Endodermal cell (in vitro differentiated cells): ENCODE results near the gene PHOSPHO1. TPM values are rescaled to one million over a fixed set of nuclear protein-coding genes. Genes with fewer than 3 reads are reported as not detected.

Experiments used
- DNase-seq: peaks from one replicate; pipeline ENCODE4 v3.0.0-alpha.2; 2017
- H3K27ac ChIP-seq: 2 replicates; pipeline ENCODE4 v1.5.1; 2013; ENCODE audit warnings: mild to moderate bottlenecking, low read depth, low read length, moderate library complexity
- H3K27me3 ChIP-seq: 2 replicates; pipeline ENCODE4 v1.6.1; 2013; ENCODE audit warnings: mild to moderate bottlenecking, low read length, moderate library complexity; ENCODE audit not compliant: insufficient read depth, control insufficient read depth, poor library complexity, severe bottlenecking
- H3K36me3 ChIP-seq: 2 replicates; pipeline ENCODE4 v1.7.0; 2013; ENCODE audit warnings: mild to moderate bottlenecking, low read length, moderate library complexity; ENCODE audit not compliant: control insufficient read depth, insufficient read depth
- H3K4me1 ChIP-seq: one replicate; pipeline ENCODE4 v1.7.0; 2013; ENCODE audit warnings: low read length; ENCODE audit not compliant: control insufficient read depth, insufficient read depth
- H3K4me3 ChIP-seq: 2 replicates; pipeline ENCODE4 v1.5.1; 2013; ENCODE audit warnings: mild to moderate bottlenecking, low read length, moderate library complexity
- H3K9ac ChIP-seq: 2 replicates; pipeline ENCODE4 v1.6.1; 2013; ENCODE audit warnings: mild to moderate bottlenecking, low read length, moderate library complexity; ENCODE audit not compliant: poor library complexity, severe bottlenecking; ENCODE audit errors: extremely low read depth
- H3K9me3 ChIP-seq: 2 replicates; pipeline ENCODE4 v1.6.1; 2013; ENCODE audit warnings: mild to moderate bottlenecking, low read length, moderate library complexity; ENCODE audit not compliant: control insufficient read depth
- H3K27ac Mint-ChIP-seq: 2 replicates; pipeline ENCODE4 v1.8.0; 2020; ENCODE audit warnings: mixed read lengths
- H3K27me3 Mint-ChIP-seq: 2 replicates; pipeline ENCODE4 v1.8.0; 2021; ENCODE audit warnings: mild to moderate bottlenecking, mixed read lengths; ENCODE audit not compliant: insufficient read depth
- H3K36me3 Mint-ChIP-seq: 2 replicates; pipeline ENCODE4 v1.8.0; 2020; ENCODE audit warnings: low read depth, mixed read lengths
- H3K4me1 Mint-ChIP-seq: 2 replicates; pipeline ENCODE4 v1.8.0; 2020; ENCODE audit warnings: mixed read lengths
- H3K4me3 Mint-ChIP-seq: 2 replicates; pipeline ENCODE4 v1.8.0; 2020; ENCODE audit warnings: mild to moderate bottlenecking, moderate library complexity, mixed read lengths
- H3K9me3 Mint-ChIP-seq: 2 replicates; pipeline ENCODE4 v1.8.0; 2020; ENCODE audit warnings: mild to moderate bottlenecking, mixed read lengths
- WGBS, 2 experiments: methylation state at CpG; one replicate each; pipeline versions ENCODE4 v1.1.5 to v1.1.7; 2013; ENCODE audit warnings: missing lambda C conversion rate in 2 of 2, mixed read lengths in 1 of 2; ENCODE audit not compliant: insufficient coverage in 1 of 2, insufficient read length in 1 of 2; 5-methylcytosine and 5-hydroxymethylcytosine counted together
- total RNA-seq, 2 donors: library from RNA; stranded (reverse); fragmentation: NEBNext Ultra II Directional in 1 of 2; extraction: Animal tissue kit (Norgen Biotek cat#: 25700) in 1 of 2; gene quantifications; 2 replicates in 1 of 2; 3 replicates in 1 of 2; pipeline ENCODE4 v1.2.1, GENCODE V29; 2021
- TF ChIP-seq, protein P1 (sequence below): fragments of 200-600 bp; sonication (generic); conservative IDR thresholded peaks from 2 replicates; pipeline ENCODE4 v1.5.0; 2021; ENCODE audit warnings: antibody characterized with exemption, mild to moderate bottlenecking

PHOSPHO1 gene
- total RNA-seq, 2 donors from 2014 or later: 0.82 to 1.3 TPM

DNA sequence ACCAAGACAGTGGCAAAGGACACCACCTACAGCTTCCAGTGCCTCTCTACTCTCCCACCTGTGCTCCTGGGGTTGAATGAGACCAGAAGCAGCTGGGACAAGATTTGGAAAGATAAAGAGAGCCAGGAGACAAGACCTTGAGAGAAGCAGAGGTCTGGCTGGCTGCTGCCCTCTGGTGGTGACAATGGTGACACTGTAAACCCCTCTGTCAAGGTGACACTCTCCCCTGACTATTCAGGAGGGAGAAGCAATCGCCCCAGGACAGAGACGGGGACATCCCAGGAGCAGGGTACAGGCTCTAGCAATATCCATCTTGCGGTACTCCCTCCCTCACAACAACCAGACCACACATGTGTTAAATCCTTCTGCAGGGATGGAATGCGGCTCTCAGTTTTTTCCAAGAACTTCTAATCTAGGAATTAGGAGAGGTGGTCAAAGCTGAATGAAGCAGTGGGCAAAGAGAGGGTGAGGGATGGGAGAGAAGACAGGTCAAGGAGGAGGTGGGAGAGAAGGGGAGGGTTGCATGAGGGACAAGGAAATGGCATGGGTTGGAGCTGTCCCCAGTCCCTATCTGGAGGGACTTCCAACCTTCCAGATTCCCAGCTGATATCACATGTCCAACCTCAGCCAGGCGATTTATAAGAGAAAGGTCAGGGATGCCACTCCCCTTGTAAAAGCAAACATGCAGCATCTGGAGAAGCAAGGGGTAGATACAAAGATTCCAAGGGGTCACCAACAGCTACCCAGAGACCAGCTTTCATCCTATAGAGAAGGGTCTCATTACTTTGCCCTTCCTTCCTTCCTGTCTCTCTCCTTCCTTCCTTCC is 2.9 kb downstream of the PHOSPHO1 start:
- Histone ChIP-seq H3K36me3 (no peaks in the 10 kb centered on the region), H3K4me3 (no peak overlapping the region), H3K9ac (no peak overlapping the region), H3K9me3 (no peaks in the 10 kb centered on the region), H3K4me1 (peaks cover 8% of the 10 kb centered on the region), H3K27me3 (peaks cover 59% of the 10 kb centered on the region), H3K27ac (no peak overlapping the region)
- Mint-ChIP-seq H3K36me3 (no peaks in the 10 kb centered on the region), H3K27ac (no peak overlapping the region), H3K9me3 (no peaks in the 10 kb centered on the region), H3K27me3 (peaks cover 86% of the 10 kb centered on the region), H3K4me1 (peaks cover 26% of the 10 kb centered on the region), H3K4me3 (no peak overlapping the region)
- TF ChIP-seq, protein P1, sequence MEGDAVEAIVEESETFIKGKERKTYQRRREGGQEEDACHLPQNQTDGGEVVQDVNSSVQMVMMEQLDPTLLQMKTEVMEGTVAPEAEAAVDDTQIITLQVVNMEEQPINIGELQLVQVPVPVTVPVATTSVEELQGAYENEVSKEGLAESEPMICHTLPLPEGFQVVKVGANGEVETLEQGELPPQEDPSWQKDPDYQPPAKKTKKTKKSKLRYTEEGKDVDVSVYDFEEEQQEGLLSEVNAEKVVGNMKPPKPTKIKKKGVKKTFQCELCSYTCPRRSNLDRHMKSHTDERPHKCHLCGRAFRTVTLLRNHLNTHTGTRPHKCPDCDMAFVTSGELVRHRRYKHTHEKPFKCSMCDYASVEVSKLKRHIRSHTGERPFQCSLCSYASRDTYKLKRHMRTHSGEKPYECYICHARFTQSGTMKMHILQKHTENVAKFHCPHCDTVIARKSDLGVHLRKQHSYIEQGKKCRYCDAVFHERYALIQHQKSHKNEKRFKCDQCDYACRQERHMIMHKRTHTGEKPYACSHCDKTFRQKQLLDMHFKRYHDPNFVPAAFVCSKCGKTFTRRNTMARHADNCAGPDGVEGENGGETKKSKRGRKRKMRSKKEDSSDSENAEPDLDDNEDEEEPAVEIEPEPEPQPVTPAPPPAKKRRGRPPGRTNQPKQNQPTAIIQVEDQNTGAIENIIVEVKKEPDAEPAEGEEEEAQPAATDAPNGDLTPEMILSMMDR: peak; percentile 94
- DNase-seq: peak; percentile 97
- 38 to 83% methylated on average over 2 to 5 of the region's 5 CpGs for WGBS, 2 experiments

DNA sequence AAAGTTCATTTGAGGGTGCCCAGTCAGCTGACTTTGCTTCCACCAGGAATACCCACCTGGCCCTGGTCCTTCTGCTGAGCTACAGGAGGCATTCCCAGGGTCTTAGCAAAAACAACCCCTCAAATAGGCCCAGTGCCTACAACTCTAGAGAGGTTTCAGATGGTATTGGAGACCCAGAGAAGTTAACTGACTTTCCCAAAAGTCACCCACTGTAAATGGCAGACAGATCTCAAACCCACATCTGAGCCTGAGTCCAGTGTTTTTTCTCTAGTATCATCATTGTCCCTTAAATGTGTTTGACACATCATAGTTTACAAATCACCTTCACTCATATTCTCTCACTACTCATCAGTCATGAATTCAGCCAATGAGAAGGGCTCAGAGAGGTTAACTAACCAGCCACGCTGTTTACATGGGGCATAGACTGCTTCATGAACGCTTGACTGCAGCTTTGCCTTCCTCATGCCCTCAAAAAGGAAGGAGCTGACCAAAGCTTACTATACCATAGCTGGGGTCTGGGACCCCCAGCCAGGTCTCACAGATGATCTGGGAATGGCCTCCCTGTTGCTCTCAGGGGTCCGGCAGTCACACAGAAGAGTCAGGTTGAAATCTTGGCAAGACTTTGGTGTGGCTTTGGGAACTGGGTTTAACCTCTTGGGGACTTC is 3.7 kb downstream of the PHOSPHO1 start:
- H3K36me3 ChIP-seq: no peaks in the 10 kb centered on the region
- peaks cover 91% of the 10 kb centered on the region for H3K27me3 Mint-ChIP-seq
- 92 to 96% methylated on average over 2 to 3 of the region's 3 CpGs for WGBS, 2 experiments
- H3K4me1 ChIP-seq: peaks cover 8% of the 10 kb centered on the region
- peaks cover 63% of the 10 kb centered on the region for H3K27me3 ChIP-seq
- no peak overlapping the region for H3K27ac ChIP-seq
- TF ChIP-seq, protein P1: no peak
- no peak overlapping the region for H3K27ac Mint-ChIP-seq
- H3K4me1 Mint-ChIP-seq: peaks cover 26% of the 10 kb centered on the region
- H3K9me3 ChIP-seq: no peaks in the 10 kb centered on the region
- H3K4me3 ChIP-seq: no peak overlapping the region
- no peaks in the 10 kb centered on the region for H3K9me3 Mint-ChIP-seq
- DNase-seq: no peak
- no peak overlapping the region for H3K9ac ChIP-seq
- no peaks in the 10 kb centered on the region for H3K36me3 Mint-ChIP-seq
- H3K4me3 Mint-ChIP-seq: no peak overlapping the region

DNA sequence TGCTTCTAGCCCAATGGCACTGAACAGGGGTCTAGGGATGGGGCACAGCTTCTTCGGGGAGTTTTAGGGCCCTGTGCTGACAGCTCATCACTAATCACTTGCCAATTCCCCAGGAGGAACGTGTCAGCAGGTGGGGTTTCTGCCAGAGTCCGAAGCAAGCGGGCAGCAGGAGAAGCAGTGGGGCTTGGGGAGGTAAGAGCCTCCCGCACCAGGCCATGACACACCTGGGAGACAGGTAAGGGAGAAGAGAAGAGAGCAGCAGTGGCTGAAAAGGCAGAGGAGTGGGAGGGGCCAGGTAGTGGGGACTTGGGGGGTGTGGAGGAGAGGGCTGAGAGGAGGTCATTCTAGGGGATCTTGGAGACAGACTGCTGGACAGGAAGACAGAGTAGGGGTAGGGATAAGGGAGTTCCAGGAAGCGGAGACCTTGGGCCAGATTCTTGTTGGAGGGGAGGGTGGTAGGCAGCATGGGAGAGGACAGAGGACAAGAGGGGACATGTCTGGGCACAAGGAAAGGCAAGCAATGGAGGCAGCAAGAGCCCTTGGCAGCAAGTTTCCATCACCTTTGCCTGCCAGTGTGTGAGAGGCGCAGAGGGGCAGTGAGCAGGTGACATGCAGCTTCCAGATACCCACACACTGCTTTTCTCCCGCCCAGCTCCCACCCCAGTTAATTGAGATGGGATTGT is 4.9 kb downstream of the PHOSPHO1 start:
- Histone ChIP-seq H3K36me3 (no peaks in the 10 kb centered on the region), H3K9ac (no peak overlapping the region), H3K27ac (no peak overlapping the region), H3K4me3 (no peak overlapping the region), H3K9me3 (no peaks in the 10 kb centered on the region), H3K4me1 (peaks cover 8% of the 10 kb centered on the region), H3K27me3 (peaks cover 59% of the 10 kb centered on the region)
- DNase-seq: peak; percentile 56
- Mint-ChIP-seq H3K27me3 (peaks cover 87% of the 10 kb centered on the region), H3K27ac (no peak overlapping the region), H3K4me1 (peaks cover 25% of the 10 kb centered on the region), H3K36me3 (no peaks in the 10 kb centered on the region), H3K4me3 (no peak overlapping the region), H3K9me3 (no peaks in the 10 kb centered on the region)
- TF ChIP-seq, protein P1: no peak
- WGBS, 2 experiments: 91 to 100% methylated on average over 2 to 8 of the region's 8 CpGs
